PC-9 (cell line): ENCODE results near the gene TUBA1B. TPM values are rescaled to one million over a fixed set of nuclear protein-coding genes. Genes with fewer than 3 reads are reported as not detected.

Experiments
- BruUV-seq: library from RNA; stranded (reverse); fragments of 400-500 nt; replicated peaks from 2 replicates; lab custom pipeline; 2021; lab: Mats Ljungman, UMichigan
- CTCF ChIA-PET: fragments of 300-600 bp; sonication (Branson Sonifier 250); formaldehyde crosslinking; loops from one replicate; lab custom pipeline; 2022; ENCODE audit warnings: antibody characterized with exemption; lab: Charles Lee
- POLR2A ChIA-PET: fragments of 300-600 bp; sonication (Branson Sonifier 250); formaldehyde crosslinking; loops from one replicate; lab custom pipeline; 2022; ENCODE audit warnings: antibody characterized with exemption; ENCODE audit not compliant: unreplicated experiment; lab: Charles Lee
- DNase-seq, 2 experiments: peaks; one replicate each; pipeline versions ENCODE4 v3.0.0 to v3.0.0-alpha.2; 2015 to 2022; ENCODE audit warnings: mixed read lengths in 1 of 2
- H2AFZ ChIP-seq: fragments of 200-600 bp; sonication (generic); 2 replicates; pipeline ENCODE4 v1.8.1; 2017; ENCODE audit warnings: antibody characterized with exemption
- H3F3A ChIP-seq: fragments of 200-600 bp; sonication (generic); 2 replicates; pipeline ENCODE4 v1.8.1; 2017; ENCODE audit warnings: antibody characterized with exemption, mild to moderate bottlenecking, low read depth; ENCODE audit not compliant: insufficient read depth
- H3K27ac ChIP-seq: fragments of 200-600 bp; sonication (generic); 2 replicates; pipeline ENCODE4 v1.6.1; 2016; ENCODE audit warnings: mixed run types
- H3K27me3 ChIP-seq: fragments of 200-600 bp; sonication (generic); 2 replicates; pipeline ENCODE4 v1.6.1; 2016; ENCODE audit warnings: low read depth, mixed run types; ENCODE audit not compliant: insufficient read depth
- H3K36me3 ChIP-seq: fragments of 200-600 bp; sonication (generic); 2 replicates; pipeline ENCODE4 v1.6.1; 2016; ENCODE audit warnings: low read depth, mixed run types
- H3K4me1 ChIP-seq: fragments of 200-600 bp; sonication (generic); replicated peaks from 2 replicates; pipeline ENCODE4 v1.6.1; 2016; ENCODE audit warnings: mixed run types; ENCODE audit not compliant: insufficient read depth
- H3K4me2 ChIP-seq: fragments of 200-600 bp; sonication (generic); 2 replicates; pipeline ENCODE4 v1.6.1; 2017; ENCODE audit warnings: mixed run types
- H3K4me3 ChIP-seq: fragments of 200-600 bp; sonication (generic); 2 replicates; pipeline ENCODE4 v1.6.1; 2016; ENCODE audit warnings: mixed run types
- H3K79me2 ChIP-seq: fragments of 200-600 bp; sonication (generic); 2 replicates; pipeline ENCODE4 v1.6.1; 2017; ENCODE audit warnings: low read depth, mixed run types
- H3K9me2 ChIP-seq: fragments of 200-600 bp; sonication (generic); 2 replicates; pipeline ENCODE4 v1.8.1; 2017; ENCODE audit warnings: mild to moderate bottlenecking; ENCODE audit not compliant: insufficient read depth
- H3K9me3 ChIP-seq: fragments of 200-600 bp; sonication (generic); 2 replicates; pipeline ENCODE4 v1.8.1; 2016; ENCODE audit warnings: low read depth; ENCODE audit not compliant: insufficient read depth
- H4K20me1 ChIP-seq: fragments of 200-600 bp; sonication (generic); 2 replicates; pipeline ENCODE4 v1.8.1; 2017; ENCODE audit not compliant: insufficient read depth
- CTCF ChIP-seq: fragments of 200-600 bp; sonication (generic); conservative IDR thresholded peaks from 2 replicates; pipeline ENCODE4 v1.6.1; 2017; ENCODE audit warnings: mixed run types, antibody characterized with exemption, mild to moderate bottlenecking, moderate library complexity
- EZH2 ChIP-seq: fragments of 200-600 bp; sonication (generic); IDR thresholded peaks from 2 replicates; pipeline ENCODE4 v1.8.0; 2017; ENCODE audit warnings: antibody characterized with exemption, low read depth
- intact Hi-C: fragments of 100-400 bp; cut with micrococcal nuclease; formaldehyde crosslinking; loops from one replicate; pipeline ENCODE4 v1.10.0; 2022; ENCODE audit not compliant: unreplicated experiment
- total RNA-seq: library from RNA; stranded (reverse); gene quantifications from 2 replicates; pipeline ENCODE4 v1.2.3, GENCODE V29; 2021

TUBA1B gene
- total RNA-seq, 1 experiment from 2014 or later: 1,061 TPM

GRCh38 chr12:49092816-49093406 lies 38.3 kb downstream of the TUBA1B start:
- TF ChIP-seq CTCF (no peak), EZH2 (no peak)
- H3K4me3 ChIP-seq: no peak overlapping the region
- intact Hi-C loops: no loop called here
- POLR2A ChIA-PET: interaction anchor here (0.5 kb wide), 1 partner anchor 766 kb away, joined by 5 read pairs; no protein-coding TSS in a partner anchor
- CTCF ChIA-PET: interaction anchor here (1.0 to 1.2 kb wide), 2 partner anchors 12 to 29 kb away, joined by 3 to 4 read pairs; no protein-coding TSS in a partner anchor
- no peaks in the 10 kb centered on the region for H3K79me2 ChIP-seq
- H3K4me2 ChIP-seq: no peak overlapping the region
- no peaks in the 10 kb centered on the region for H3K9me3 ChIP-seq
- no peaks in the 10 kb centered on the region for H4K20me1 ChIP-seq
- no peak overlapping the region for H3K27ac ChIP-seq
- peaks cover 23% of the 10 kb centered on the region; the same call in 1 of the 2 replicates for H3F3A ChIP-seq
- DNase-seq: no peak
- peaks cover 23% of the 10 kb centered on the region for H3K27me3 ChIP-seq
- H2AFZ ChIP-seq: no peak overlapping the region
- H3K36me3 ChIP-seq: no peaks in the 10 kb centered on the region
- no peaks in the 10 kb centered on the region for H3K9me2 ChIP-seq
- H3K4me1 ChIP-seq: peaks cover 17% of the 10 kb centered on the region
- no TSS peak for BruUV-seq

DNA sequence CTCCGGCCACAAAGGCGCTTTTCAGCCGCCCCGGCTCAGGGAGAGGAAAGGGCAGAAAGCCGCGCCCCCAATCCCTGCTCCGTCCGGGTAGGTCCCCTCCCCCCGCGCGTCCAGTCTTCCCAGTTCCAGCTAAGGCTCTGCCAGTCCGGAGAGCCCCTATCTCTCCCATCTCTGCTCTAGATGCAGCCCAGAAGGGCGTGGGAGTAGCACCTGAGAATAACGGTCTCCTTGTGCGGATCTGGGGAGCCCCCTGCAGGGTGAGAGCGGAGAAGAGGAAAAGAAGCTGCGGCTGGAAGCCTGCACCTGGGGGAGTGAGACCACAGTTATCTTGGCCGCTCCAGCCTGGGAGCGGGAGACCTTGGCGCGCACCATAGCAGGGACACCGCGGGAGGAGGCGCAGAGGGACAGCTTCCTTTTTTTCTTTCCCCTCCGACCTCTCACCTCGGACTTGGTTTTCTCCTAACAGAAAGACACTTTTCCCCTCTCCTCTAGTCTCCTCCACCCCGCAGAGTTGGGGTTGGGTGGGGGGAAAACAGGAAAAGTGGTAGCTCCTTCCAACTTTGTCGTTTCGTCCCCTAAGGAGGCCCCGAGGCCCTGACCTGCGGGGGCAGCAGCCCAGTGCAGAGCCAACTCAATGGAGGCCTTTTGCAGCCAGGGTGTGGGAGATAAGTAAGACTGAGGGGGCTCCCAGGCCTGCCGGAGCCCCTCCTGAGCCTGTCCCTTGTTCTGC lies 38.9 kb downstream of the TUBA1B start:
- no peaks in the 10 kb centered on the region for H3K9me2 ChIP-seq
- TF ChIP-seq CTCF (peak; percentile 58; the same call in 1 of the 2 replicates), EZH2 (no peak)
- ChIA-PET CTCF (interaction anchor here (1.0 to 1.2 kb wide), 2 partner anchors 13 to 29 kb away, joined by 3 to 4 read pairs; no protein-coding TSS in a partner anchor), POLR2A (interaction anchor here (0.5 kb wide), 1 partner anchor 765 kb away, joined by 5 read pairs; no protein-coding TSS in a partner anchor)
- peak overlapping the region; percentile 35 for H3K4me2 ChIP-seq
- BruUV-seq: no TSS peak
- intact Hi-C loops: no loop called here
- no peaks in the 10 kb centered on the region for H3K9me3 ChIP-seq
- no peaks in the 10 kb centered on the region for H3K36me3 ChIP-seq
- peaks cover 25% of the 10 kb centered on the region; the same call in 1 of the 2 replicates for H3F3A ChIP-seq
- no peak overlapping the region for H3K4me3 ChIP-seq
- no peaks in the 10 kb centered on the region for H4K20me1 ChIP-seq
- no peak overlapping the region for H3K27ac ChIP-seq
- peaks cover 24% of the 10 kb centered on the region for H3K4me1 ChIP-seq
- peaks cover 23% of the 10 kb centered on the region for H3K27me3 ChIP-seq
- H2AFZ ChIP-seq: no peak overlapping the region
- no peaks in the 10 kb centered on the region for H3K79me2 ChIP-seq
- peak in 1 of 2 experiments; percentile 47 for DNase-seq

DNA sequence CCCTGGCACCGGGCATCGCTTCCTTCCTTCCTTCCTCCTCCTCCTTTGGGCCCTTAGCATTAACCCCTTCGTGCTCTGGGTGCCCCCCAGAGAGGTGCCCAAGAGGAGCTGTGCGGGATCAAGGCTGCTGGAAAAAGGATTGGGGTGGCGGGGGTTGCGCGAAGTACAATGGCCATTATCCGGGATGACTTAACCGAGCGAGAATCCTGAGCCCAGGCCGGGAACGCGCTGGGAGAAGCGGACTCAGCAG lies 39.4 kb downstream of the TUBA1B start:
- ChIA-PET POLR2A (no interaction called here), CTCF (interaction anchor here (1.0 to 1.2 kb wide), 2 partner anchors 13 to 28 kb away, joined by 3 to 4 read pairs; no protein-coding TSS in a partner anchor)
- Histone ChIP-seq H2AFZ (no peak overlapping the region), H3K4me1 (peaks cover 25% of the 10 kb centered on the region), H3K4me3 (no peak overlapping the region), H3K9me3 (no peaks in the 10 kb centered on the region), H4K20me1 (no peaks in the 10 kb centered on the region), H3K27ac (no peak overlapping the region), H3K36me3 (no peaks in the 10 kb centered on the region), H3K4me2 (peak overlapping the region; percentile 35), H3K9me2 (no peaks in the 10 kb centered on the region), H3F3A (peaks cover 25% of the 10 kb centered on the region; the same call in 1 of the 2 replicates), H3K27me3 (peaks cover 23% of the 10 kb centered on the region), H3K79me2 (no peaks in the 10 kb centered on the region)
- no TSS peak for BruUV-seq
- intact Hi-C loops: no loop called here
- no peak for DNase-seq
- TF ChIP-seq EZH2: no peak
- no peak for TF ChIP-seq CTCF
